Neural progenitor cell (in vitro differentiated cells): ENCODE measurements around the gene KCNT1.

Source experiments
- EZH2 ChIP-seq: fragments of 200-600 bp; sonication (generic); IDR thresholded peaks from 2 replicates; pipeline ENCODE4 v1.6.1; 2017; ENCODE audit warnings: antibody characterized with exemption, mild to moderate bottlenecking, moderate library complexity
- TF ChIP-seq, protein P1 (sequence below): fragments of 200-600 bp; sonication (generic); IDR thresholded peaks from 2 replicates; pipeline ENCODE4 v1.5.1; 2017; ENCODE audit warnings: antibody characterized with exemption, mild to moderate bottlenecking

- TF ChIP-seq, protein P1, sequence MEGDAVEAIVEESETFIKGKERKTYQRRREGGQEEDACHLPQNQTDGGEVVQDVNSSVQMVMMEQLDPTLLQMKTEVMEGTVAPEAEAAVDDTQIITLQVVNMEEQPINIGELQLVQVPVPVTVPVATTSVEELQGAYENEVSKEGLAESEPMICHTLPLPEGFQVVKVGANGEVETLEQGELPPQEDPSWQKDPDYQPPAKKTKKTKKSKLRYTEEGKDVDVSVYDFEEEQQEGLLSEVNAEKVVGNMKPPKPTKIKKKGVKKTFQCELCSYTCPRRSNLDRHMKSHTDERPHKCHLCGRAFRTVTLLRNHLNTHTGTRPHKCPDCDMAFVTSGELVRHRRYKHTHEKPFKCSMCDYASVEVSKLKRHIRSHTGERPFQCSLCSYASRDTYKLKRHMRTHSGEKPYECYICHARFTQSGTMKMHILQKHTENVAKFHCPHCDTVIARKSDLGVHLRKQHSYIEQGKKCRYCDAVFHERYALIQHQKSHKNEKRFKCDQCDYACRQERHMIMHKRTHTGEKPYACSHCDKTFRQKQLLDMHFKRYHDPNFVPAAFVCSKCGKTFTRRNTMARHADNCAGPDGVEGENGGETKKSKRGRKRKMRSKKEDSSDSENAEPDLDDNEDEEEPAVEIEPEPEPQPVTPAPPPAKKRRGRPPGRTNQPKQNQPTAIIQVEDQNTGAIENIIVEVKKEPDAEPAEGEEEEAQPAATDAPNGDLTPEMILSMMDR: no peak
- no peak for TF ChIP-seq EZH2
Observed at GRCh38 chr9:135816651-135816970, 114.6 kb downstream of the KCNT1 start.
